Measurements from ENCODE around the gene BBS1.
"Not testable (repeated sequence)": the region's sequence is repeated elsewhere in the genome, so short reads cannot be mapped to it uniquely, and the experiment has no call there.

The BBS1 gene

GRCh38 chr11:66510271-66510989, at the start of gene BBS1:
TSS of gene BBS1 (plus strand) at chr11:66510635. CDS start at chr11:66510660, 25 bp downstream.
- peak; percentile 54 for DNase-seq (ENCODE audit: low read depth)

- DNase-seq (ENCODE audit: low read depth): no peak
Observed at GRCh38 chr11:66462010-66462409, 48.4 kb upstream of the BBS1 start.

GRCh38 chr11:66462911-66463310, 47.5 kb upstream of the BBS1 start:
- no peak for DNase-seq (ENCODE audit: low read depth)

- DNase-seq (ENCODE audit: low read depth): not testable (repeated sequence)
Observed at GRCh38 chr11:66464116-66464515, 46.3 kb upstream of the BBS1 start.

GRCh38 chr11:66464916-66465315, 45.5 kb upstream of the BBS1 start:
- no peak for DNase-seq (ENCODE audit: low read depth)

- DNase-seq (ENCODE audit: low read depth): no peak
Observed at GRCh38 chr11:66465373-66466224, 44.8 kb upstream of the BBS1 start.

- peak; percentile 77 for DNase-seq (ENCODE audit: low read depth)
Observed at GRCh38 chr11:66466225-66467033, 44.0 kb upstream of the BBS1 start, which contains the start of gene PELI3. TSS of gene PELI3 (plus strand) at chr11:66466905. CDS start at chr11:66468129, 1,224 bp downstream.

GRCh38 chr11:66467034-66467659, 43.3 kb upstream of the BBS1 start:
- no peak for DNase-seq (ENCODE audit: low read depth)

GRCh38 chr11:66467756-66468155, 42.7 kb upstream of the BBS1 start:
- no peak for DNase-seq (ENCODE audit: low read depth)

GRCh38 chr11:66468691-66469090, 41.7 kb upstream of the BBS1 start:
- DNase-seq (ENCODE audit: low read depth): no peak

- no peak for DNase-seq (ENCODE audit: low read depth)
Observed at GRCh38 chr11:66469441-66469840, 41.0 kb upstream of the BBS1 start.

- no peak for DNase-seq (ENCODE audit: low read depth)
Observed at GRCh38 chr11:66470015-66470414, 40.4 kb upstream of the BBS1 start.

GRCh38 chr11:66471142-66471541, 39.3 kb upstream of the BBS1 start:
- DNase-seq (ENCODE audit: low read depth): no peak

GRCh38 chr11:66472054-66472453, 38.4 kb upstream of the BBS1 start:
- no peak for DNase-seq (ENCODE audit: low read depth)

GRCh38 chr11:66473167-66473566, 37.3 kb upstream of the BBS1 start:
- no peak for DNase-seq (ENCODE audit: low read depth)

GRCh38 chr11:66473608-66474515, 36.6 kb upstream of the BBS1 start:
- DNase-seq (ENCODE audit: low read depth): no peak

- no peak for DNase-seq (ENCODE audit: low read depth)
Observed at GRCh38 chr11:66475349-66476172, 34.9 kb upstream of the BBS1 start.

GRCh38 chr11:66476173-66476840, 34.1 kb upstream of the BBS1 start:
- DNase-seq (ENCODE audit: low read depth): no peak

- DNase-seq (ENCODE audit: low read depth): no peak
Observed at GRCh38 chr11:66476841-66477251, 33.6 kb upstream of the BBS1 start.
